ENCODE results near the gene CCDC187. TPM values are rescaled to one million over a fixed set of nuclear protein-coding genes. Genes with fewer than 3 reads are reported as not detected.

The CCDC187 gene
- total RNA-seq, 1 donor from 2014 or later: 0.47 TPM

GRCh38 chr9:136318111-136318775, 14.3 kb upstream of the CCDC187 start:
- Mint-ChIP-seq H3K9me3 (peaks cover 25% of the 10 kb centered on the region), H3K27ac (no peak overlapping the region), H3K4me1 (no peaks in the 10 kb centered on the region), H3K27me3 (ENCODE audit: low read depth) (no peaks in the 10 kb centered on the region), H3K4me3 (no peak overlapping the region), H3K36me3 (no peaks in the 10 kb centered on the region)
- no peak for DNase-seq (ENCODE audit: low spot score in 2 of 2, unreplicated experiment in 2 of 2)
- no peak for TF ChIP-seq CTCF (IDR thresholded peaks at IDR 0.05; ENCODE audit: unreplicated experiment)

GRCh38 chr9:136317695-136318094, 13.8 kb upstream of the CCDC187 start:
- Mint-ChIP-seq H3K27ac (no peak overlapping the region), H3K27me3 (ENCODE audit: low read depth) (no peaks in the 10 kb centered on the region), H3K4me3 (no peak overlapping the region), H3K9me3 (peaks cover 25% of the 10 kb centered on the region), H3K36me3 (no peaks in the 10 kb centered on the region), H3K4me1 (no peaks in the 10 kb centered on the region)
- DNase-seq (ENCODE audit: low spot score in 2 of 2, unreplicated experiment in 2 of 2): no peak
- TF ChIP-seq CTCF (IDR thresholded peaks at IDR 0.05; ENCODE audit: unreplicated experiment): no peak

GRCh38 chr9:136316896-136317676, 13.2 kb upstream of the CCDC187 start:
- no peak for TF ChIP-seq CTCF (IDR thresholded peaks at IDR 0.05; ENCODE audit: unreplicated experiment)
- no peak overlapping the region for H3K4me3 Mint-ChIP-seq
- peaks cover 25% of the 10 kb centered on the region for H3K9me3 Mint-ChIP-seq
- H3K27me3 Mint-ChIP-seq (ENCODE audit: low read depth): no peaks in the 10 kb centered on the region
- DNase-seq (ENCODE audit: low spot score in 2 of 2, unreplicated experiment in 2 of 2): no peak
- no peak overlapping the region for H3K27ac Mint-ChIP-seq
- H3K36me3 Mint-ChIP-seq: no peaks in the 10 kb centered on the region
- H3K4me1 Mint-ChIP-seq: no peaks in the 10 kb centered on the region

GRCh38 chr9:136316271-136316751, 12.4 kb upstream of the CCDC187 start:
- Mint-ChIP-seq H3K4me3 (no peak overlapping the region), H3K9me3 (peaks cover 23% of the 10 kb centered on the region), H3K27me3 (ENCODE audit: low read depth) (no peaks in the 10 kb centered on the region), H3K27ac (no peak overlapping the region), H3K36me3 (no peaks in the 10 kb centered on the region), H3K4me1 (no peaks in the 10 kb centered on the region)
- DNase-seq (ENCODE audit: low spot score in 2 of 2, unreplicated experiment in 2 of 2): no peak
- TF ChIP-seq CTCF (IDR thresholded peaks at IDR 0.05; ENCODE audit: unreplicated experiment): no peak

- no peak for DNase-seq (ENCODE audit: low spot score in 2 of 2, unreplicated experiment in 2 of 2)
- no peak for TF ChIP-seq CTCF (IDR thresholded peaks at IDR 0.05; ENCODE audit: unreplicated experiment)
- H3K4me1 Mint-ChIP-seq: no peaks in the 10 kb centered on the region
- no peak overlapping the region for H3K4me3 Mint-ChIP-seq
- no peaks in the 10 kb centered on the region for H3K36me3 Mint-ChIP-seq
- H3K27ac Mint-ChIP-seq: no peak overlapping the region
- peaks cover 14% of the 10 kb centered on the region for H3K9me3 Mint-ChIP-seq
- H3K27me3 Mint-ChIP-seq (ENCODE audit: low read depth): no peaks in the 10 kb centered on the region
Measured at GRCh38 chr9:136314944-136315343, 11.1 kb upstream of the CCDC187 start.

All from mesothelial cell of epicardium (in vitro differentiated cells).